ENCODE measurements around the gene ZFP1.

DNA sequence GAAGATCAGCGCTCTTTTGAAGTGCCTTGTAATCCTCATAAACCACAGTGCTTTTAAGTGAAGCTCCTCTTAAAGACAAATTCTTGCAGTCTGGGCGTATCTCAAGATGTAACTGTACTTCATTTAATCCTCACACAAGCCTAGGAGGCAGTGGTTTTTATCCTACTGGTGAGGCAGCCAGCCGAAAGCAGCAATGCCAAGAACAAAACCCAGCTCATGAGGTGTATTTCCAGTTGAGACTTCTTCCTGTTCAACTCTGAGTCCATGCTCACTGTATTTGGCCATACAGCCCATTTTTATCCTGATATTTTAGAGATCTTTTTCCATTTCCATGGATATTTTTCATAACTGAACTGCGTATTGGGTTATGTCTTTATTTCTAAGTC is 44.9 kb downstream of the ZFP1 start:
- TF ChIP-seq, protein P1, sequence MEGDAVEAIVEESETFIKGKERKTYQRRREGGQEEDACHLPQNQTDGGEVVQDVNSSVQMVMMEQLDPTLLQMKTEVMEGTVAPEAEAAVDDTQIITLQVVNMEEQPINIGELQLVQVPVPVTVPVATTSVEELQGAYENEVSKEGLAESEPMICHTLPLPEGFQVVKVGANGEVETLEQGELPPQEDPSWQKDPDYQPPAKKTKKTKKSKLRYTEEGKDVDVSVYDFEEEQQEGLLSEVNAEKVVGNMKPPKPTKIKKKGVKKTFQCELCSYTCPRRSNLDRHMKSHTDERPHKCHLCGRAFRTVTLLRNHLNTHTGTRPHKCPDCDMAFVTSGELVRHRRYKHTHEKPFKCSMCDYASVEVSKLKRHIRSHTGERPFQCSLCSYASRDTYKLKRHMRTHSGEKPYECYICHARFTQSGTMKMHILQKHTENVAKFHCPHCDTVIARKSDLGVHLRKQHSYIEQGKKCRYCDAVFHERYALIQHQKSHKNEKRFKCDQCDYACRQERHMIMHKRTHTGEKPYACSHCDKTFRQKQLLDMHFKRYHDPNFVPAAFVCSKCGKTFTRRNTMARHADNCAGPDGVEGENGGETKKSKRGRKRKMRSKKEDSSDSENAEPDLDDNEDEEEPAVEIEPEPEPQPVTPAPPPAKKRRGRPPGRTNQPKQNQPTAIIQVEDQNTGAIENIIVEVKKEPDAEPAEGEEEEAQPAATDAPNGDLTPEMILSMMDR (IDR thresholded peaks at IDR 0.05), result no peak
- TF ChIP-seq POLR2AphosphoS5 (IDR thresholded peaks at IDR 0.05; ENCODE audit: insufficient read depth in 1 of 2, low read depth in 1 of 2), result no peak

Data from vagina (tissue), 2 donors.